ENCODE data around the gene LYPD8.

The LYPD8 gene

GRCh38 chr1:248696774-248697173 lies 58.8 kb downstream of the LYPD8 start:
- TF ChIP-seq CTCF (conservative IDR thresholded peaks at IDR 0.05; ENCODE audit: low read depth, low read length) = no peak
- H4K20me1 ChIP-seq (ENCODE audit: insufficient read depth) = no peaks in the 10 kb centered on the region
- no peaks in the 10 kb centered on the region for H3K79me2 ChIP-seq (ENCODE audit: insufficient read depth, low read depth)
- H3K9ac ChIP-seq = no peak overlapping the region
- H3K27ac ChIP-seq = no peak overlapping the region
- H3K27me3 ChIP-seq (ENCODE audit: insufficient read depth, low read depth) = no peaks in the 10 kb centered on the region
- no peak overlapping the region for H2AFZ ChIP-seq (ENCODE audit: low read depth)
- H3K4me1 ChIP-seq (ENCODE audit: low read depth, poor library complexity, severe bottlenecking) = no peaks in the 10 kb centered on the region
- no peaks in the 10 kb centered on the region for H3K36me3 ChIP-seq (ENCODE audit: insufficient read depth)
- H3K4me3 ChIP-seq (IDR thresholded peaks at IDR 0.05; ENCODE audit: insufficient read depth, low read depth, low read length) = no peak overlapping the region
- no peak overlapping the region for H3K4me2 ChIP-seq

- Histone ChIP-seq H3K9ac (no peak overlapping the region), H3K4me3 (IDR thresholded peaks at IDR 0.05; ENCODE audit: insufficient read depth, low read depth, low read length) (no peak overlapping the region), H3K36me3 (ENCODE audit: insufficient read depth) (no peaks in the 10 kb centered on the region), H3K27me3 (ENCODE audit: insufficient read depth, low read depth) (no peaks in the 10 kb centered on the region), H4K20me1 (ENCODE audit: insufficient read depth) (no peaks in the 10 kb centered on the region), H2AFZ (ENCODE audit: low read depth) (no peak overlapping the region), H3K79me2 (ENCODE audit: insufficient read depth, low read depth) (no peaks in the 10 kb centered on the region), H3K4me2 (no peak overlapping the region), H3K27ac (no peak overlapping the region), H3K4me1 (ENCODE audit: low read depth, poor library complexity, severe bottlenecking) (no peaks in the 10 kb centered on the region)
- TF ChIP-seq CTCF (conservative IDR thresholded peaks at IDR 0.05; ENCODE audit: low read depth, low read length) = 0 out of 2 replicates have a peak, but pooled peaks have one; percentile 18
These were observed 59.3 kb downstream of the LYPD8 start for GRCh38 chr1:248696261-248696660.

- Histone ChIP-seq H4K20me1 (ENCODE audit: insufficient read depth) (no peaks in the 10 kb centered on the region), H3K4me3 (IDR thresholded peaks at IDR 0.05; ENCODE audit: insufficient read depth, low read depth, low read length) (no peak overlapping the region), H2AFZ (ENCODE audit: low read depth) (no peak overlapping the region), H3K9ac (no peak overlapping the region), H3K27me3 (ENCODE audit: insufficient read depth, low read depth) (no peaks in the 10 kb centered on the region), H3K27ac (no peak overlapping the region), H3K36me3 (ENCODE audit: insufficient read depth) (no peaks in the 10 kb centered on the region), H3K4me1 (ENCODE audit: low read depth, poor library complexity, severe bottlenecking) (no peaks in the 10 kb centered on the region), H3K79me2 (ENCODE audit: insufficient read depth, low read depth) (no peaks in the 10 kb centered on the region), H3K4me2 (no peak overlapping the region)
- TF ChIP-seq CTCF (conservative IDR thresholded peaks at IDR 0.05; ENCODE audit: low read depth, low read length) = 0 out of 2 replicates have a peak, but pooled peaks have one; percentile 1
These were observed 60.0 kb downstream of the LYPD8 start for GRCh38 chr1:248695451-248696132.

GRCh38 chr1:248691567-248692155 lies 63.9 kb downstream of the LYPD8 start:
- Histone ChIP-seq H3K9ac (no peak overlapping the region), H3K79me2 (ENCODE audit: insufficient read depth, low read depth) (no peaks in the 10 kb centered on the region), H3K4me1 (ENCODE audit: low read depth, poor library complexity, severe bottlenecking) (no peaks in the 10 kb centered on the region), H3K4me3 (IDR thresholded peaks at IDR 0.05; ENCODE audit: insufficient read depth, low read depth, low read length) (no peak overlapping the region), H3K27ac (no peak overlapping the region), H2AFZ (ENCODE audit: low read depth) (no peak overlapping the region), H4K20me1 (ENCODE audit: insufficient read depth) (no peaks in the 10 kb centered on the region), H3K36me3 (ENCODE audit: insufficient read depth) (no peaks in the 10 kb centered on the region), H3K4me2 (no peak overlapping the region), H3K27me3 (ENCODE audit: insufficient read depth, low read depth) (no peaks in the 10 kb centered on the region)
- TF ChIP-seq CTCF (conservative IDR thresholded peaks at IDR 0.05; ENCODE audit: low read depth, low read length) = no peak

All from KMS-11 (cell line).